Activated CD4-positive, alpha-beta T cell treated with anti-CD3 and anti-CD28 coated beads, Interleukin-2, amount 10 ng/mL, durations not matched to agents 7 days and 5 days (primary cell): ENCODE measurements around the gene CRYBG1. TPM values are rescaled to one million over a fixed set of nuclear protein-coding genes. Genes with fewer than 3 reads are reported as not detected.

Experiments
- CTCF ChIA-PET: fragments of 350-600 bp; sonication (Branson Sonifier 250); formaldehyde crosslinking; loops from one replicate; lab custom pipeline; 2021; ENCODE audit warnings: antibody characterized with exemption; lab: Charles Lee
- POLR2A ChIA-PET: fragments of 350-600 bp; sonication (Branson Sonifier 250); formaldehyde crosslinking; loops from one replicate; lab custom pipeline; 2021; ENCODE audit warnings: antibody characterized with exemption; lab: Charles Lee
- DNase-seq: peaks from one replicate; pipeline ENCODE4 v3.0.0-alpha.2; 2020
- H3K27ac Mint-ChIP-seq: one replicate; pipeline ENCODE4 v1.8.0; 2021; ENCODE audit warnings: mild to moderate bottlenecking, moderate library complexity, mixed read lengths
- H3K27me3 Mint-ChIP-seq: one replicate; pipeline ENCODE4 v1.8.0; 2021; ENCODE audit warnings: mixed read lengths
- H3K36me3 Mint-ChIP-seq: one replicate; pipeline ENCODE4 v1.8.0; 2021; ENCODE audit warnings: low read depth, mixed read lengths
- H3K4me1 Mint-ChIP-seq: one replicate; pipeline ENCODE4 v1.8.0; 2021; ENCODE audit warnings: mixed read lengths
- H3K4me3 Mint-ChIP-seq: one replicate; pipeline ENCODE4 v1.8.0; 2021; ENCODE audit warnings: mild to moderate bottlenecking, moderate library complexity, mixed read lengths
- H3K9me3 Mint-ChIP-seq: one replicate; pipeline ENCODE4 v1.8.0; 2021; ENCODE audit warnings: mixed read lengths
- total RNA-seq, 2 experiments: library from RNA; stranded (reverse); gene quantifications; one replicate each; pipeline ENCODE4 v1.2.3, GENCODE V29; 2021

The CRYBG1 gene
- total RNA-seq, 2 experiments from 2014 or later, result 41.1 to 46.8 TPM

DNA sequence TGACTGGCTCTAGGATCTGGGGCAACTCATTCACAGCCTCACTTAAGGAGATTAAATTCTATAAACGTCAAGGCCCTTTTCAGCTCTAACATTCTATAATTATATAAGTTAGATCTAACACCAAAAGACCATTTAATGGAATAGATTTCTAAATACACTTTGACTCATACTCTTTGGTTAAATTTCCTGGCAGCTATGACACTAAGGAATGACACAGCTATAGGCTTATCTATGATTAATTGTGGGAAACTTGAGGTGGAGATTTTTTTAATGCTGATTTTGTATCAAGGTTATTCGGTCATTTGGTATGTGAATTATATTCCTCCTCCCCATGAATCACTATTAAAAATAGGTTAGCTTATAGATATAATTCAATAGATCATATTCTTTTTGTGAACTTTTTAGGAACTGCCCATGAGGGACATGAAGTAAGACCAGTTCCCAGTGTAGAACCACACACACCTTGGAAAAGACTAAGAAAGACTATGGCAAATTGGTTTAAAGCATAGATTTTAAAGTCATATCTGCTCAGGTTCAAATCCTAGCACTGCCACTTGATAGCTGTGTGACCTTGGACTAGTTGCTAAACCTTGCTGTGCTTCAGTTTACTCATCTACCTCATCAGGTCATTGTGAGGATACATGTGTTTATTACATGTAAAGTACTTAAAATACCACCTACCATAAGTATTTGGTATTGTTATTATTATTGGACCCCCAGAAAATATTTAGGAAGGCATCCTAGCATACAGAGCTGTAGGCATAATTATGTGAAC lies 116.0 kb downstream of the CRYBG1 start:
- CTCF ChIA-PET, result interaction anchor here (1.0 to 1.2 kb wide), 2 partner anchors 11 to 24 kb away, joined by 3 to 4 read pairs; no protein-coding TSS in a partner anchor
- no peak for DNase-seq
- POLR2A ChIA-PET, result no interaction called here
- Mint-ChIP-seq H3K36me3 (no peaks in the 10 kb centered on the region), H3K9me3 (no peaks in the 10 kb centered on the region), H3K4me3 (no peak overlapping the region), H3K27ac (no peak overlapping the region), H3K27me3 (no peaks in the 10 kb centered on the region), H3K4me1 (peaks cover 8% of the 10 kb centered on the region)

DNA sequence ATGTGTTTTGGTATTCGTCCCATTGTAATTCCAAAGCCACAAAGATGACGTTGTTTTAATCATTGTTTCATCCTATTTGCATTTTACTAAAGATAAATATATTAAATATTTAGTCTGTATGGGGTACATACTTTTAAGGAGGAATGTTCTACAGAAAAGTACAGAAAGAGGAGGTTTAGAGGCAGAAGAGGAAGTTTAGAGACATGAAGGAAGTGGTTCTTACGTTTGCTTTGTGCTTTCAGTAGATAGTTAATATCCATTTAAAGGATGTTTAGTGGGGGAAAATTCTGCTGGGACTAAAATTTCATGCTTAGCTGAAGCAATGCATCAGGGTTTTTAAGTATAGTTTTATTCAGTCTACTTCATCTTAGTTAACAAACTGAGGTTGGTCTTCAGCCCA lies 116.6 kb downstream of the CRYBG1 start:
- Mint-ChIP-seq H3K36me3 (no peaks in the 10 kb centered on the region), H3K27me3 (no peaks in the 10 kb centered on the region), H3K4me3 (no peak overlapping the region), H3K27ac (no peak overlapping the region), H3K9me3 (no peaks in the 10 kb centered on the region), H3K4me1 (peaks cover 8% of the 10 kb centered on the region)
- CTCF ChIA-PET, result interaction anchor here (1.0 to 1.2 kb wide), 2 partner anchors 11 to 25 kb away, joined by 3 to 4 read pairs; no protein-coding TSS in a partner anchor
- DNase-seq, result no peak
- POLR2A ChIA-PET, result interaction anchor here (1.0 kb wide), 1 partner anchor 25 kb away, joined by 8 read pairs; no protein-coding TSS in a partner anchor

DNA sequence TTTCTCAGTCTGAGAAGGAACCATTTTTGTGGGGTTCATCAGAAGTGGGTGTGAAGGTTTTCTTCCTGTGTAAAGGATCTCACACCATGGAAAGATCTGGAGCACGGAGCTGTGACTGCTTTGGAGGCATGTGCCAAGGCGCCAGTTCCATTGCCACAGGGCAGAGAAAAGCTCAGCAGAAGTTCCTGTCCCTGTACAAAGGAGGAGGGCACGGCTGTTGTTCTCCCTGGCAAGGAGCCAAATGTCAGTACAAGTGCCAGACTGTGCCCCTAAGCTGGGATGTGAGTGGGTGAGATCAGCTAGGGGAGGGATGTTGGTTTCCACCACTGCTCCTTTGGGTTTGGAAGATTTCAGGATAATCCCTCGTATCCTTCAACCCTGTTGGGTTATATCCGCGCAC lies 117.3 kb downstream of the CRYBG1 start:
- Mint-ChIP-seq H3K27me3 (no peaks in the 10 kb centered on the region), H3K36me3 (no peaks in the 10 kb centered on the region), H3K27ac (no peak overlapping the region), H3K4me3 (no peak overlapping the region), H3K9me3 (no peaks in the 10 kb centered on the region), H3K4me1 (peaks cover 8% of the 10 kb centered on the region)
- DNase-seq, result no peak
- POLR2A ChIA-PET, result interaction anchor here (1.0 kb wide), 1 partner anchor 26 kb away, joined by 8 read pairs; no protein-coding TSS in a partner anchor
- CTCF ChIA-PET, result interaction anchor here (1.3 kb wide), 1 partner anchor 26 kb away, joined by 3 read pairs; no protein-coding TSS in a partner anchor

DNA sequence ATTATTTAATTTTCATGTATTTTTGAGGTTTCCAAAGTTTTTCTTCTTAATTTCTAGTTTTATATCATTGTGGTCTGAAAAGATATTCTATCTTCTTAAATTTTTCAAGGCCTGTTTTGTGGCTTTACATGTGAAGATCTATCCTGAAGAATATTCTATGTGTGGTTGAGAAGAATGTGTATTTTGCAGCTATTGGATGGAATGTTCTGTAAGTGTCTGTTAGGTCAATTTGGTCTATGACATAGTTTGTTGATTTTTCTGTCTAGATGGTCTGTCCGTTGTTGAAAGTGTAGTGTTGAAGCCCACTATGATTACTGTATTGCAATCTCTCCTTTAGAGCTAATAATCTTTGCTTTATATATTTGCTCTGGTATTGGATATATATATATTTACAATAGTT lies 125.7 kb downstream of the CRYBG1 start:
- Mint-ChIP-seq H3K4me1 (no peaks in the 10 kb centered on the region), H3K4me3 (no peak overlapping the region), H3K27ac (no peak overlapping the region), H3K27me3 (peaks cover 10% of the 10 kb centered on the region), H3K36me3 (no peaks in the 10 kb centered on the region), H3K9me3 (peaks cover 2% of the 10 kb centered on the region)
- DNase-seq, result no peak
- ChIA-PET CTCF (no interaction called here), POLR2A (no interaction called here)

DNA sequence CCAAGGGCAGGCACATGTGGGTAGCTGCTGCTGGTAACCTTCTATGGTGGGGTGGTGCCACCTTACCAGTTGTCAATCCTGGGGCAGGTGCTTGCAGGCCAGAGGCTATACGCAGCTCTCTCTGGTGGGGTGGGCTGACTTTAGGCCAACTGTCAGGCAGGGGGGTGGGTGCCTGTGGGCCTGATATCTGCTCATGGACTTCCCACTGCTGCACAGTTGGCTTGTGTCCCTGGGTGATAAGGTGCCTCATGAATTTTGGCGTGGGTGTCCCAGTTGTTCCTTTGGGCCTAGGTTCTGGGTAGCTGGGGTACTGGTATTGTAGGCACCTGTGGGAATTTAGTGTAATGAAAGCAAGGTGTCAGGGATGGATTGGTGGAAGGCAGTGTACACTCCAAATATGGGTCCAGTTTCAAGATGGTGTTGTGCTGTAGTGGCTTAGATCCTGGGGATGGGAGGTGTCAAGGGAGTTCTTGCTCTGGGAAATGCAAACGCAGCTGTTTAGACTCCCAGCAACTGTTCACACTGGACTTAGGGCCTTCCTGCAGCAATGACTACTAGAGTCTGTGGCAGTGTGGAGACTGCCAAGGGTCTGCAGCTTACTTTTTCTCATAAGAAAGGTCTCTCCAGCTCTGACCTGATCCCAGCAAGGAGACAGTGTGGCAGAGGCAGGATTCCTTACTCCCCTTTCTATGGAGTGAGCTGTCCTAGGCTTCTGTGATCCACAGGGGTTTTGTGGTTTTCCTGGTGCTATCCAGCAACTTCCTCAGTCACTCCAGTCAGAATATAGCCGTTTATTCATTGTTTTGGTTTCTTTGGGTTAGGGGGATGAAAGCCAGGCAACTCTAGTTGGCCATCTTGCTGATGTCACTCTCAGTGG lies 128.2 kb downstream of the CRYBG1 start:
- H3K36me3 Mint-ChIP-seq, result no peaks in the 10 kb centered on the region
- peaks cover 2% of the 10 kb centered on the region for H3K9me3 Mint-ChIP-seq
- H3K27me3 Mint-ChIP-seq, result peaks cover 10% of the 10 kb centered on the region
- no peak for DNase-seq
- ChIA-PET POLR2A (no interaction called here), CTCF (interaction anchor here (0.6 to 1.7 kb wide), 5 partner anchors 12 to 127 kb away, joined by 3 read pairs; no protein-coding TSS in a partner anchor)
- H3K4me1 Mint-ChIP-seq, result no peaks in the 10 kb centered on the region
- H3K4me3 Mint-ChIP-seq, result no peak overlapping the region
- H3K27ac Mint-ChIP-seq, result no peak overlapping the region

DNA sequence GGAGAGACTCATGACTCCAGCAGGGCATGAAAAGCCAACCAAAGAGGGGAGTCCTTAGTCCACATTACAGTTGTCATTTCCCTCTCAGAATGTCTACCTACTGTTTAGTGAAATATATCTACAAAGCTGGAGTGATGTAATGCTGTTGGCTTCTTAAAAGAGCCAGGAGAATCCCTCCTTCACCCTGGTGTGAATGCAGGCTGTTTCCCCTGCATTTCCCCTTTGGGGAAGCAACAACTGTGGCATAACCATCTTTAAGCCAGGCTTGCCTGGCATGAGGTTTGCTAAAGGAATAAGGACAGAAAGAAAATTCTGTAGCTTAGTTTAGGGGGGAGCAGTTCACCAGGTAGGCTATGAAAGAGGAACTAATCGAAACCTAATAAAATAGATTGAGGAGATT lies 129.5 kb downstream of the CRYBG1 start:
- peaks cover 2% of the 10 kb centered on the region for H3K9me3 Mint-ChIP-seq
- H3K27ac Mint-ChIP-seq, result no peak overlapping the region
- POLR2A ChIA-PET, result no interaction called here
- peaks cover 2% of the 10 kb centered on the region for H3K4me1 Mint-ChIP-seq
- no peak overlapping the region for H3K4me3 Mint-ChIP-seq
- H3K27me3 Mint-ChIP-seq, result peaks cover 10% of the 10 kb centered on the region
- DNase-seq, result no peak
- H3K36me3 Mint-ChIP-seq, result no peaks in the 10 kb centered on the region
- CTCF ChIA-PET, result interaction anchor here (0.5 kb wide), 1 partner anchor 45 kb away, joined by 3 read pairs; no protein-coding TSS in a partner anchor

DNA sequence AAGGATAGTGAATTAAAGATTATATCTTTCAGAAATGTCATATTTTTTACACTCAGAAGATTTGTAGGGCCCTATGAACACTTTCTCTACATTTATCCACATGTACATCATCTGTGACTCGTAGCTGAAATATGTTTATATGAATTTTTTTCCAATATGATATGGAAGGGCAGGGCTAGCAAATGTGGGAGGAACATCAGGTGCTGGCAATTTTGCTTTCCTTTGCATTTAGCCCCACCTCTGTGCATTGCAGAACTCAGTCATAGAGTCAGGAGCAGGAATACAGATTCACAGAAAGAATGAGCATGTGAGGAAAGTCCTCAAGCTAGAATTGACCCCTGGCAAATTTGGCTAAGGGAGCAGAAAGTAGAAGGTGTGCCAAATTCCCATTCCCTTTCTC lies 129.9 kb downstream of the CRYBG1 start:
- ChIA-PET CTCF (no interaction called here), POLR2A (no interaction called here)
- no peak for DNase-seq
- Mint-ChIP-seq H3K27ac (no peak overlapping the region), H3K9me3 (peaks cover 2% of the 10 kb centered on the region), H3K27me3 (peaks cover 8% of the 10 kb centered on the region), H3K36me3 (no peaks in the 10 kb centered on the region), H3K4me1 (peaks cover 2% of the 10 kb centered on the region), H3K4me3 (no peak overlapping the region)

DNA sequence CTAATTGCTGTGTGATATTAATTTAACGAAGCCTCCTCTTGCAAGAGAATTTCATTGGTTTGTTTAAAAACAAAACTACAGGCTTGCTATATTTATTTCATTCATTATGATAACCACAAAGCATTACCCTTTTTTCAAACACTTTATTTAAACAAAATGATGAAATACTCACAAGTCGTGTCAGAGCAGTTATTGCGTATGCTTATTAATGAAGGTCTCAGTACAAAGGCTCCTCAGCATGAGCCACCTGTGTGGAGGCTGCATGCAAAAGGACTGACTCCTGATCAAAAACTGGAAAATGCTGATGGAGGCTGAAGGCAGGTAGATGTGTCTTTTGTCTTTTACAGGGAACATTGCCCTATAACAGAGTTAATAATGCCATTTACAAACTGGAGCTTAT lies 130.5 kb downstream of the CRYBG1 start:
- H3K27ac Mint-ChIP-seq, result no peak overlapping the region

DNA sequence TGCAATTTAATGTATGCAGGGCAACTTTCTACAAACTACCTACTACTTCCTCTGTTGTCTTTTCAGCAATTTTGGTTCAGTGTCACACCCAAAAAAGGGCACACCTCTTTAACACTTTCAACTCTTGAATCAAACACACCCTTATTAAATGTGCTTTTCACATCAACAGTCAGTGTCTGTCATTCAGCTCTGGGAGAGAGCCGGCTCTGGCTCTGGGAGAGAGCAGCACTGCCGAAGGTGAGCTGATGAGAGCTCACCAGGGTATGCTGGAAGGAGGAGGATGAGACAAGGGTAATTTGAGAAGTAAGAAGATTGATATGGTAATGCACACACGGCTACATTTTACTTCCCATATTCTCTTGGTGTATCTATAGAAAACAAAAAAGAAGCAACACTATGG lies 134.5 kb downstream of the CRYBG1 start:
- Mint-ChIP-seq H3K27me3 (no peaks in the 10 kb centered on the region), H3K27ac (no peak overlapping the region), H3K9me3 (no peaks in the 10 kb centered on the region), H3K36me3 (no peaks in the 10 kb centered on the region), H3K4me1 (peaks cover 2% of the 10 kb centered on the region), H3K4me3 (no peak overlapping the region)
- CTCF ChIA-PET, result interaction anchor here (0.7 to 1.7 kb wide), 3 partner anchors 11 to 18 kb away, joined by 4 read pairs; no protein-coding TSS in a partner anchor
- POLR2A ChIA-PET, result no interaction called here
- no peak for DNase-seq

More for the DNA sequence above, 130.5 kb downstream of the CRYBG1 start:
- Mint-ChIP-seq H3K36me3 (no peaks in the 10 kb centered on the region), H3K4me3 (no peak overlapping the region), H3K9me3 (peaks cover 2% of the 10 kb centered on the region), H3K4me1 (peaks cover 2% of the 10 kb centered on the region), H3K27me3 (peaks cover 2% of the 10 kb centered on the region)
- ChIA-PET CTCF (no interaction called here), POLR2A (no interaction called here)
- no peak for DNase-seq

DNA sequence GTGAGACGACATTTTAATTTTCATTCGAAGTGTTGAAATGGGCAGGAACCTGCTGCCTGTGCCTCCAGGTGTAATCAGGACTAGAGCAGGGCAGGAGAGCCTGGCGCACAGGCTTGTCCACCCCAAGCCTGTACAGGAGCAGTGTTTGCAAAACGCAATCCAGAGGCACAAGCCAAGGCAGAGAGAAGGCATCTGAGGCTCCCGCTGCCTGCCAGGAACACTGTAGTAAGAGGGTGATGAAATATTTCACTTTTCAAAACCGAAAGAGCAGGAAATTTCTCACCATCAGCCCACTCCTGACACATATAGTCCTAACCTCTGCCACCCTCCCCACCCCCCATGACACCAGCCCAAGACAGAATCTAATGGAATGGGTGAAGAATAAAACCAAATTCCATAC lies 136.3 kb downstream of the CRYBG1 start:
- no peak overlapping the region for H3K27ac Mint-ChIP-seq

DNA sequence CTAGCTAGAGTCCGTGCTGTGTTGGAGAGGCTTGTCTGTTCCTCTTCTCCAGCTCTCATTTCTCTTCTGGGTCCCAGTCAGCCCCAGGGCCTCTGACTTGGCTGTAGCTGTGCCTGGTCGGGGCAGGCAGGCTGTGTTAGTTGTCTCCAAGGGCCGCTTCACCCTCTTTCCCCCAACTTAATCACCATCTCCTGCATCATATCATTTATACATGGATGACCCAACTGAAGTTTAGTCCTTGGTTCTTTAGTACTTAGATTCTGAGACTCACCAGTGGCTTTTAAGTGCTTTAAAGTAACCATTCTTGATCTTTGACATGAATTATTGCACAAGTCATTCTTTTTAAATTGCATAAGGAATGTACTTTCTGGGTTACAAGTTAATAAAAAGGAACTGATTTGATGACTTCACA lies 141.4 kb downstream of the CRYBG1 start:
- Mint-ChIP-seq H3K9me3 (no peaks in the 10 kb centered on the region), H3K4me3 (no peak overlapping the region), H3K27ac (no peak overlapping the region), H3K36me3 (no peaks in the 10 kb centered on the region), H3K4me1 (no peaks in the 10 kb centered on the region), H3K27me3 (peaks cover 2% of the 10 kb centered on the region)
- ChIA-PET CTCF (interaction anchor here (1.6 to 1.9 kb wide), 2 partner anchors 11 to 64 kb away, joined by 3 to 7 read pairs; no protein-coding TSS in a partner anchor), POLR2A (no interaction called here)
- no peak for DNase-seq

More for the DNA sequence above, 136.3 kb downstream of the CRYBG1 start:
- no peak for DNase-seq
- no peaks in the 10 kb centered on the region for H3K36me3 Mint-ChIP-seq
- H3K27me3 Mint-ChIP-seq, result peaks cover 2% of the 10 kb centered on the region
- H3K4me3 Mint-ChIP-seq, result no peak overlapping the region
- no peaks in the 10 kb centered on the region for H3K9me3 Mint-ChIP-seq
- ChIA-PET POLR2A (no interaction called here), CTCF (interaction anchor here (1.0 to 1.7 kb wide), 2 partner anchors 16 to 25 kb away, joined by 3 to 4 read pairs; no protein-coding TSS in a partner anchor)
- H3K4me1 Mint-ChIP-seq, result peaks cover 2% of the 10 kb centered on the region

DNA sequence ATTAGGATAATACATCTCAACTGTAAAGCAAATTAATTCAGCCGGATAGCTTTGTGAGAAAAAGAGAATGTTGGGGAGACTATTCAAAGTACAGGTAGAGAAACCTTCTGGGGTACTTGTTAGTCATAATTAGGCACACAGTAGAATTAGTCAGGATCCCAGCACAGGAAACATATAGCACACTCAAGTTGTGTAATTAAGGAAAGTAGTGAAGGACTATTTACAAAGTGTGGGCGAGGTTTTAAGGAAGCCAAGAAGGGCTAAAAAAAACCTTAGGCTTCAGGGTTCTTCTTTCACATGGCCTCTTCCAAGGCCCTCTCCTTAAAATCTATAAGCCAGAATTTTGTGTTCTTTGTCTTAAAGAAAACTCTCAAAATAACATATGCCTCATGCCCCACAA lies 142.0 kb downstream of the CRYBG1 start:
- POLR2A ChIA-PET, result no interaction called here
- H3K9me3 Mint-ChIP-seq, result no peaks in the 10 kb centered on the region
- no peaks in the 10 kb centered on the region for H3K4me1 Mint-ChIP-seq
- H3K27ac Mint-ChIP-seq, result no peak overlapping the region
- DNase-seq, result no peak
- H3K27me3 Mint-ChIP-seq, result peaks cover 4% of the 10 kb centered on the region
- CTCF ChIA-PET, result interaction anchor here (1.2 to 1.9 kb wide), 3 partner anchors 9 to 64 kb away, joined by 3 to 7 read pairs (median 5); no protein-coding TSS in a partner anchor
- no peak overlapping the region for H3K4me3 Mint-ChIP-seq
- H3K36me3 Mint-ChIP-seq, result no peaks in the 10 kb centered on the region
